Inferior parietal cortex (tissue), 1 donor: ENCODE measurements around the gene LSR.

Experiments used
- DNase-seq: peaks from one replicate; pipeline ENCODE4 v3.0.0-alpha.2; 2016; ENCODE audit errors: extremely low spot score

LSR gene

GRCh38 chr19:35302446-35302845 lies 53.6 kb downstream of the LSR start:
- DNase-seq = no peak

- no peak for DNase-seq
These were observed 54.6 kb downstream of the LSR start for GRCh38 chr19:35303357-35303915.

GRCh38 chr19:35304036-35304435 lies 55.2 kb downstream of the LSR start:
- DNase-seq = no peak

- no peak for DNase-seq
These were observed 56.4 kb downstream of the LSR start for GRCh38 chr19:35305181-35305580.

GRCh38 chr19:35306473-35307246 lies 57.9 kb downstream of the LSR start:
- DNase-seq = no peak

- no peak for DNase-seq
These were observed 59.1 kb downstream of the LSR start for GRCh38 chr19:35307931-35308330.

GRCh38 chr19:35308910-35309309 lies 60.1 kb downstream of the LSR start:
- no peak for DNase-seq

GRCh38 chr19:35309481-35310279 lies 60.9 kb downstream of the LSR start:
- DNase-seq = no peak

- DNase-seq = no peak
These were observed 61.5 kb downstream of the LSR start for GRCh38 chr19:35310331-35310730.

GRCh38 chr19:35310811-35311465 lies 62.1 kb downstream of the LSR start:
- no peak for DNase-seq

GRCh38 chr19:35311901-35312665 lies 63.3 kb downstream of the LSR start:
- no peak for DNase-seq

GRCh38 chr19:35313587-35313986 lies 64.8 kb downstream of the LSR start:
- DNase-seq = no peak

GRCh38 chr19:35314031-35314430 lies 65.2 kb downstream of the LSR start:
- no peak for DNase-seq

- no peak for DNase-seq
These were observed 66.2 kb downstream of the LSR start for GRCh38 chr19:35314858-35315470.

- DNase-seq = no peak
These were observed 67.1 kb downstream of the LSR start for GRCh38 chr19:35315883-35316282.

GRCh38 chr19:35316560-35316959 lies 67.8 kb downstream of the LSR start:
- no peak for DNase-seq
